HG03354 (cell line): ENCODE results near the gene CPED1.
"Not testable (repeated sequence)": the region's sequence is repeated elsewhere in the genome, so short reads cannot be mapped to it uniquely, and the experiment has no call there.

Experiments used
- ATAC-seq: cut with Tn5 transposase; IDR thresholded peaks from one replicate; pipeline ENCODE4 v1.9.1; 2021; ENCODE audit warnings: mild to moderate bottlenecking; ENCODE audit not compliant: unreplicated experiment, poor library complexity, severe bottlenecking

The CPED1 gene

DNA sequence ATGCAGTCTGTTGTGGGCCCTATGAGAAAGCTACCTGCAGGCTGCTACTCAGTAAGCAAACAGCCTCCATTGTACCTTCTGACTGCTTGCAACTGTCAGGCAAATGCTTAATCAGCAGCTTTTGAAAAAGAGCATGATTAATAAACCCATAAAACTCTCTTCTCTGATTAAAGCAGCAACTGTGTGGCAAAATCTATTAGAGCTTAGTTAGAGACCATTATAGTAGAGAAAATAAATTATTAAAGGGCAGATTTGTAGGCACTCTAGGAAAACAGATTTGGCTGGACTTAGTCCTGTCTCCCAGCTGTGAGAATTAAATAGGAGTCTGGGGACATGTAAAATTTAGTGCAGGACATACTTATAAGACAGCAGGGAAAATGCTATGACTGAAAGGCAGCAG lies 207.8 kb downstream of the CPED1 start:
- no peak for ATAC-seq

DNA sequence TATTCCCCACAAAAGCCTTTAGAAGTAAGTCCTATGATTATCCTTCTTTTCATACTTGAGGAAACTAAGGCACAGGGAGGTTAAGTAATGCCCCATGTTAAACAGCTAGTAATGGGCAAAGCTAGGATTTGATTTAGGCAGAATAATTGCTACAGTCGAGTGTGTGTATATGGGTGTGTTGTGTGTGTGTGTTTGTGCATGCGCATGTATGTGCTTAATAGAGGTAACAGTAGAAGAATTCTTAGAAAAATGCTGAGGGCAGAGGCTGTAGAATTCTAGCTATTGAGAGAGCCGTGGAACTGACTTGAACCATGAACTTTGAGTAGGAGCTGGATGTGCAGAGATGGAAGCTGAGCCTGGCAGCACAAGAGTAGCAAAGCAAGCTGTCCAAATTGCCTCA lies 208.9 kb downstream of the CPED1 start:
- no peak for ATAC-seq

DNA sequence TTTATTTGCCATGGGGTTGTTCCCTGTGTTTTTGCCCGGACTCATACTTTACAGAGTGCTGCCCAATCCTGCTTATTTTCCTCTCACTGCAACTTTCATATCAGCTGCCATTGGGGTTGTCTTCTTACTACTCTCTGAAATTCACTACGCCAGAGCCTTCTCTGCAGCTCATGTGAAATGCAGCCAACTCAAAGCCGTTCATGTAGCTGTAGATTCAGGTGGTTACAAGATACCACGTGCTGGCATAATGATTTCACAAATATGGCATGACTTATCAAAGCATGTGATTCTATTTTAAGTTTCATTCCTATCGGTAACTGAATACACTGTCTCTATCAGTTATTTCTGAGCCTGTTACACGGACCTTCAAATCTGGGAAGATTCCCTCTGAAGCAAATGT lies 210.0 kb downstream of the CPED1 start:
- ATAC-seq: no peak

DNA sequence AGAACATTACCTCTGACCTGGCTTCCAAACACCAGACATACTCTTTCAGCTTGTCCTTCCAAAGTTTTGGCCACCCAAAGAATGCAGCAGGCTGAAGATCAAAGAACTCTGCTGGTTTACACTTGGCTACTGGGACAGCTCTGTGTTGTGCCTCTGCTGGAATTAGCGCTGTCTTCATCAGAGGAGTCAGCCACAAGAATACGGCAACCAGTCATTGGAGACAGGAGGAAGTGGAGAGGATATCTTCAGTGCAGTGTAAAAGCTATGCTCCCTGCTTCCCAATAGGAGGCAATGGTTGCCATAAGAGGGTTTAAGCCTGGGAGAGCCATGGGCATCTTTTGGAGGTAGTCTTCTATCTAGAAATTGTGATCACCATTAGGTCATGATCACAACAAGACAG lies 213.6 kb downstream of the CPED1 start:
- no peak for ATAC-seq

DNA sequence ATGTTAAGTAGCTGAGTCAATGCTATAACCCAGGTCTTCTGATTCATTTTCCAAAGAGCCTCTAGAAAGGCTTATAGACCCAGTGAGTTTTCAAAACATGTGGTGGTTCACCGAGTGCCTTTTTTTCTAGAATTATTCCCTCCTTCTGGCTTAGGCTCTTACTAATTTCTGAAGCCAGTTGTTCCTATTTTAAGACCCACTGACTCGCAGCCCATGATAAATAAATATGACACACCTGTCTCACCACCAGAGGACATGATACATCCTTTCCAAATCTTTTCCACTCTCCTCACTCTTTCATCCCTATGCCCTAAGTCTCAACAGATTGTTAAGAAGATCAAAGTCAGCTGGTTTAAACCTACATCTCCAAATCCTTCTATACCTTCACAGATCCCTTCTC lies 214.3 kb downstream of the CPED1 start:
- ATAC-seq: no peak

DNA sequence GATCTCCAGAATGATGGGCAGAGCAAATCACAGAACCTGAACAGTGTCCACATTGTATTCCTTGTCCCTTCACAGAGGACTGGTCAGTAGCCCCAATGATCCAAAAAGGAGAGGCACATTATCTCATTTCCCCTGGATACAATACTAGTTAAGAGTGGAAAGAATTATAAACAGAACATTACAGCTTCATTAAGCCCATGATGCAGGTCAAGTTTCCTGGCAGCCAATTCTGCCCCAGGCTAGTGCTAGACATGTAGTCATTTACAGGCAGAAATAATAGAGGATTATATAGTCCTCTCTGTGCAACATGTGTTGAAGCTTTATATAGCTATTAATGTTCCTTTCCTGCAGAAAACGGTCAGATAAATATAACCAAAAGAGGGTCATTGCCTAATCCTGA lies 216.0 kb downstream of the CPED1 start:
- ATAC-seq: no peak

DNA sequence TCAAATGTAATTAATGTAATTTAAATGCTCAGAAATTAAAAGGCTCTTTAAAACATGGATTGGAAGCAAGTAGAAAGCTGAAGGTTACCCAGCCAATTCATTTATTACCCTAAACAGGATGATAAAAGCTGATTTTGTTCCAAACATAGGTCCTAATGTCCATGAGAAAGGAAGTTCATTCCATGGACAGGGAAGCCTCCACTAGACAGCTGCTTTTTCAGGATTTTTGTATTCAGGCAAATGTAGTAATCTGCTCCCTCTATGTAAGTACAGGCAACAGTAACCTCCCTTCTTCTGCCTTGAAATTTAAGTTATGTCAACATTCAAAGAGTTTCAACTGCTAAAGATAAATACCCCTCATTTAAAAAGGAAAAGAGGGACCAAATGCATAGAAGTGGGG lies 217.3 kb downstream of the CPED1 start:
- no peak for ATAC-seq

DNA sequence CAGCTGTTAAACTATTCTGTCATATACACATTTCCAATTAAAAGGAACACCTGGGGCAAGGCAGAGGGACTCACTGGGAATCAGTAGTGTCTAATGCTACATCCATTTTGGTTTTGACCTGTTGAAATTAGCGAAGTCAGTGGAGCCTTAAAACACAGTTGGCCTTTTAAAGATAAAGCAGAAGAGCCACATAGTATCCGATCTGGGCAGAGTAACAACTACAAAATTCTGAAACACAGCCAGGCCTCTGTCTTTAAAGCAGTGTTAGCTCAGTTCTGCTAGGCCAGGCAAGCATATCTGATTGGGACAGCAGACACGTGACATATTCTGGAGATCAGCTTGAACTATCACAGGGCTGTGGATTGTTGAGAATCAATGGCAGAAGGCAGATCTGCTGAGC lies 222.7 kb downstream of the CPED1 start:
- no peak for ATAC-seq

DNA sequence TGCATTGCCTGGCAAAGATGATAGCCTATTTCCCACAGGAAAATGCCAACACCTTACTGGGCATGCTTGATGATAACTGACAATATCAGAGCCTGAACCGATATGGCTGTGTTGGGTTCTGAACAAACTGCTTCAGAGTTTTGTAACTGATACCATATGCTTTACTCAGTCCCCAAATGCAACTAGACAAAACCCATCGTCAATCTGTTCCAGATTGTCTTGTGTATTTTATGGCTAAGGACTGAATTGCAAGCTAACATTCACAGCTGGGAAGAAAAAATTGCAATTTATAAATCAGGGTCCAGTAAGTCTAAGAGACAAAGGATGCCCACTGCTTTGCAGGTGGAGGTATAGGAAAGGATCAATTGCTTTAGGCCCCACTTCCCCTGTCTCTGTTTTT lies 223.5 kb downstream of the CPED1 start:
- no peak for ATAC-seq

DNA sequence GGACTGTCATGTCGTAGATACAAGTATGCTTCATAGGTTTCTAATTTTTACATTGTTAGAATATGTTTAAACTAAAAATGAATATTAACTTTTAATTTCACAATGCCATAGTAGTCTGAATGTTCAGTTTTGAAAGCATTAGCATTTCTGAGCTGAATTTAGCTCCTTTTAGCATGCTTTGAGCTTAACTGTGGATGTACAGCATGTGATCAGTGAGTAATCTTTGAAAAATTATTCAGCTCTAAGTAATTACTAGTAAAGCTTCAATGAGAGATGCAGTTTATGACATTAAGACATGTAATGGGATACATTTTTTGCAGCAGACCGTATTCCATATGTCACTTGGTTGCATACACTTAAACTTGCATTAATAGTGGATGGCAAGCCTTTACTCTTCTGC lies 226.1 kb downstream of the CPED1 start:
- no peak for ATAC-seq

DNA sequence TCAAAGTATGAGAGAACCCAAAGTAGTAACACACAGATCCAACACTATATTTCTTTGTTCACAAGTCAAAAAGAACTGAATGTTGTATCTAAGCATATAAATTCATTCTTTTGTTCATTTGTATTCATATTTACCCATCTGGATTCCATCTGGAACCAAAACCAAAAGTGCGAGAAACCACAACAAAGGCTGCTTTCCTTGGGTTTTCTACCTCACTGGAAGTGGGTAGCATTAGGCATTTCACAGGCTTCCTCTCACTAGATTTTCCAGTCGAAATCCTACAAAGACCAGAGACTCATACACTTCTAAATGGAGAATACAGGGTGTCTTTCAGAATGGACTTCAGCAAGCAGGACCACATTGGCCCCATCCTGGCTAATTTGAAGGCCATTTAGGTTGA lies 230.5 kb downstream of the CPED1 start:
- no peak for ATAC-seq

DNA sequence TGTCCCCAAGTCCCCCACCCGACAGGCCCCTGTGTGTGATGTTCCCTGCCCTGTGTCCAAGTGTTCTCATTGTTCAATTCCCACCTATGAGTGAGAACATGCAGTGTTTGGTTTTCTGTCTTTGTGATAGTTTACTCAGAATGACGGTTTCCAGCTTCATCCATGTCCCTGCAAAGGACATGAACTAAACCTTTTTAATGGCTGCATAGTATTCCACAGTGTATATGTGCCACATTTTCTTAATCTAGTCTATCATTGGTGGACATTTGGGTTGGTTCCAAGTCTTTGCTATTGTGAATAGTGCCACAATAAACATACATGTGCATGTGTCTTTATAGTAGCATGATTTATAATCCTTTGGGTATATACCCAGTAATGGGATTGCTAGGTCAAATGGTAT lies 232.6 kb downstream of the CPED1 start:
- not testable (repeated sequence) for ATAC-seq

DNA sequence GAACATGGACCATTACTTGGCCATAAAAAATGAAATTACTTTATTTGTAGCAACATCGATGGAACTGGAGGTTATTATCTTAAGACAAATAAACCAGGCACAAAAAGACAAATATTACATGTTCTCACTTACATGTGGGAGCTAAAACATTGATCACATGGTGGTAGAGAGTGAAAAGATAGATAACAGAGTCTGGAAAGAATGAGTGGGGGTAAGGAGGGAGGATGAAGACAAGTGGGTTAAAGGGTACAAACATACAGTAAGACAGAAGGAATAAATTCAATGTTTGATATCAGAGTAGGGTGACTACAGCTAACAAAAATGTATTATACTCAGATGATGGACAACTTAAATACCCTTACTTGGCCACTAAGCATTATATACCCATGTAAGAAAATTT lies 240.3 kb downstream of the CPED1 start:
- ATAC-seq: no peak

DNA sequence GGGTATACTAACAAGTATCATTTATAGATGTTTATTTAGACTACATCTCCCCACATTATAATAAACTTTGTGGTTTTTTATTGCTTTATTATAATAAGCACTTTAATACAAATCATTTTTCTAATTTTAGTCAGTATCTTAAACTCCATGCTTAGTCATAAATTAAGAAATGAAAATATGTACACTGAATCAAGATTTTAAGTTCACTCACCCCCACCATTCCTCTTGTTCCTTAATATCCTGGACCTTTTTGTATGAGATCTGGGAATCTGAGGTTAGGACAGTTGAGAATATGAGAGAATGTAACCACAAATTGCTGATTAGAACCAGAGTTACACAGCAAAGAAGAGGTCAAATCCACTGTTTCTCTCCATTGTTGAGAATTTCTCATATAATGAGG lies 246.7 kb downstream of the CPED1 start:
- ATAC-seq: no peak

DNA sequence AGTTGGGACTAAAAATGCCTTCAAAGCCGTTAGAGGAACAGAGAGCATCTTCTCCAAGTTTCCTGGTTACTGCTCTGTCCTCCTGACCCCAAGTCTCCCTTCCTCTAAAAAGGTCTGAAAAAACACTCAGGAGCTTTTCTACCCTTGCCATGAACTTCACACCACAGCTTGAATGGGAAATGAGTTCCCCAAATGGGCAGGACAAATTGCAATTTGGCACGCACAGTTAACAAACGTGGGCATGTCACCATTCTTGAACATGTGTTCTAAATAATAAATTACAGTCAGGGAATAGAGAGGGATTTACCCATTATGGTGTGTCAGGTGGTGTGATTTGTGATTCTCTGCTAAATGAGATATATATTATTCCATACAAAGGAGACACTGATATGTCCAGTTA lies 249.1 kb downstream of the CPED1 start:
- no peak for ATAC-seq

DNA sequence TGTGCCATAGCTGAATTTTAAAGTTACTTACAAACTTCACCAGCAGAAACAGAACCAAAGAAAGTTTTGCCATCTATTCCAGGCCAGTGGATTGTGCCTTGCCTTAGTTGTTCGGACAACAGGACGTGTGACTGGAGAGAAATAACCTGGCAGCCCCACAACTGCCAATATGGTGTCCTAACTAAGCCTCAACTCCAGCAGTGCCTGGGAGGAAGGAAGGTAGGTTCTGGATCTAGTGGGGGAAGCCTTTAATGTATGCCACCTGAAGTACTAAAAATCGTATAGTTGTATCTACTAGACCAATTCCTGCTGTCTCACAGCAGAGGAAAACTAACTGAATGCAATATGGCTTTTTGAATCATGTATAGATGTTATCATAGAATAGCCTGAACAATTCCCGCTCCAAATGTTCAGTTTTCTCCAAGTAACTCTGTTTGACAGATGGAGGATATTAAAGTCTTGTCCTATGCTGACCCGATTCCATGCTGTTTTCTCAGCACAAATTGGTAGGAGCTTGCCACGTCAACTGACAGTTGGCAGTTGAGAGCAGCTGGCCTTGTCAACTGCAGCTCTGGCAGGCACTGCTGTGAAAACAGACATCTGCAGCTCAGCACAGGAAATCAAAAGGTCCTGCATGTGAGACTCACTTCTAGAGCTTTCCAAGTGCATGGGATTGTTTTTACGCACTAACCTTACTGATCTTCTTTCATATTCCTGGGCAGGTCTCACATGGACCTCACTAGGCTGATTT lies 255.8 kb downstream of the CPED1 start:
- peak; percentile 56 for ATAC-seq

DNA sequence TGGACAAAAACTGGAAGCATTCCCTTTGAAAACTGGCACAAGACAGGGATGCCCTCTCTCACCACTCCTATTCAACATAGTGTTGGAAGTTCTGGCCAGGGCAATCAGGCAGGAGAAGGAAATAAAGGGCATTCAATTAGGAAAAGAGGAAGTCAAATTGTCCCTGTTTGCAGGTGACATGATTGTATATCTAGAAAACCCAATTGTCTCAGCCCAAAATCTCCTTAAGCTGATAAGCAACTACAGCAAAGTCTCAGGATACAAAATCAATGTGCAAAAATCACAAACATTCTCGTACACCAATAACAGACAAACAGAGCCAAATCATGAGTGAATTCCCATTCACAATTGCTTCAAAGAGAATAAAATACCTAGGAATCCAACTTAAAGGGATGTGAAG lies 262.9 kb downstream of the CPED1 start:
- ATAC-seq: not testable (repeated sequence)

DNA sequence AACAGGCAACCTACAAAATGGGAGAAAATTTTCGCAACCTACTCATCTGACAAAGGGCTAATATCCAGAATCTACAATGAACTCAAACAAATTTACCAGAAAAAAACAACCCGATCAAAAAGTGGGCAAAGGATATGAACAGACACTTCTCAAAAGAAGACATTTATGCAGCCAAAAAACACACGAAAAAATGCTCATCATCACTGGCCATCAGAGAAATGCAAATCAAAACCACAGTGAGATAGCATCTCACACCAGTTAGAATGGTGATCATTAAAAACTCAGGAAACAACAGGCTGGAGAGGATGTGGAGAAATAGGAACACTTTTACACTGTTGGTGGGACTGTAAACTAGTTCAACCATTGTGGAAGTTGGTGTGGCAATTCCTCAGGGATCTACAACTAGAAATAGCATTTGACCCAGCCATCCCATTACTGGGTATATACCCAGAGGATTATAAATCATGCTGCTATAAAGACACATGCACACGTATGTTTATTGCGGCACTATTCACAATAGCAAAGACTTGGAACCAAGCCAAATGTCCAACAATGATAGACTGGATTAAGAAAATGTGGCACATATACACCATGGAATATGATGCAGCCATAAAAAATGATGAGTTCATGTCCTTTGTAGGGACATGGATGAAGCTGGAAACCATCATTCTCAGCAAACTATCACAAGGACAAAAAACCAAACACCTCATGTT lies 264.2 kb downstream of the CPED1 start:
- ATAC-seq: not testable (repeated sequence)

DNA sequence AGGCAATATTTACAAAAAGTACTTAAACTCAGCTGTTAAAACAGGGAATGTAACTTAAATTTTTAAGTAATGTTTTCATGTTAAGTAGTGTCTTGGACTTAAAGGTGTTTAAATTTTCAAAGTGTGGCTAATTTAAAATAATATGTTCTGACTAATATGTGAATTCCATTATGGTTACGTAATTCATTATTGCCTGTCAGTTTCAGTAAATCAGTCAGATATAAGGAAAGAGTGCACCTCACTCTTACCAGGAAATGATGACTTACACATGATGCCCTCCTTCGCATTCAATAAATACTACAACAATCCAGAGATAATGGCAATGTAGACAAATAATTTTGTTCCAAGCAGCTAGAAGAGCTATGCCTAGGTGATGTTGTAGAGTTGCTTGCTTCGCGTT lies 271.3 kb downstream of the CPED1 start:
- ATAC-seq: no peak

DNA sequence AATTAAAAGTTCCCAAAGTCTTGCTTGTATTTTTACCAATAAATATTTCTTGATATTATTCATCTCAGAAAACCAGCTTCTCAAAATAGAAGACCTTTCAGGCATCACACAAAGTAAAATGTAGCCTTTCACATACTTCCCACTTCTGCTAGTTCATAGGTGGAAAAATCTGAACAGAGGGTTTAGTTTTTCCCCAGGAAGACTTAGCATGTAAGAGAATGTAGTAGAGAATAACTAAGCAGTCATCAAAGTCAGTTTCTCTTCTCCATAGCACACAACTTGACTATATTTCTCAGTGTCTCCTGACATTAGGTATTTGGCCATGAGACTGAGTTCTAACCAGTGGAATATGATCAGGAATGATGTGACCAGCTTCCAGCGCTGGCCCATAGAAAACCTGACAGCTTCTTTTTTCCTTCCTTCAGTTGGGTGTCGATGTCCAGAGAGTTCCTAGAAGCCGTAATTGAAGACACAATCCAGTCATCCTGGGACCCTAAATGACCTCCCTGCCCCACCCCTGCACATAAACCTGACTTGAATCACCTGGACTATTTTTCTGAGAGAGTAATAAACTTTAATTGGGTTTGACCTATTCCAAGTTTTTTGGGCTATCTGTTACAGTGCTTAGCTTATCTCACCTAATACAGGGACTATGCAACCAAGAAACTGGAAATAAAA lies 272.8 kb downstream of the CPED1 start:
- ATAC-seq: no peak

DNA sequence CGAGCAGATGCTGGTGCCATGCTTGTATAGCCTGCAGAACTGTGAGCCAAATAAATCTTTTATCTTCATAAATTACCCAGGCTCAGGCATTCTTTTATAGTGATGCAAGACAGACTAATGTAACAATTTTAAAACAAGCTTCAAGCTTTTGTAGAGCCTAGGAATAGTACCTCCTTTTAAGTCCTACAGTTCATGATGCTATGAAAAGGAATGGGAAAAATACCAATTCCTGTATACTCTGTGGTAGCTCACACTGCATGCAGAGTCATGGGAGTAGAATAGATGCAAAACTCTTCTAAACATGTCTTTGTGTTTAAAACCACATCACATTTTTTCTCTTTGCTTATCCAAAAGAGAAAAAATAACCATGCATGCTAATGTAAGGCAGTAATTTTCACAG lies 273.7 kb downstream of the CPED1 start:
- no peak for ATAC-seq
